NCI-H1417 treated with DMSO at 0.1 percent for 48 hours (cell line): Measurements from ENCODE around the gene HMX3.
"Not testable (repeated sequence)": the region's sequence is repeated elsewhere in the genome, so short reads cannot be mapped to it uniquely, and the experiment has no call there.

Experiments
- DNase-seq: peaks from one replicate; lab custom pipeline; 2025; lab: John Stamatoyannopoulos, UW

Gene HMX3

DNA sequence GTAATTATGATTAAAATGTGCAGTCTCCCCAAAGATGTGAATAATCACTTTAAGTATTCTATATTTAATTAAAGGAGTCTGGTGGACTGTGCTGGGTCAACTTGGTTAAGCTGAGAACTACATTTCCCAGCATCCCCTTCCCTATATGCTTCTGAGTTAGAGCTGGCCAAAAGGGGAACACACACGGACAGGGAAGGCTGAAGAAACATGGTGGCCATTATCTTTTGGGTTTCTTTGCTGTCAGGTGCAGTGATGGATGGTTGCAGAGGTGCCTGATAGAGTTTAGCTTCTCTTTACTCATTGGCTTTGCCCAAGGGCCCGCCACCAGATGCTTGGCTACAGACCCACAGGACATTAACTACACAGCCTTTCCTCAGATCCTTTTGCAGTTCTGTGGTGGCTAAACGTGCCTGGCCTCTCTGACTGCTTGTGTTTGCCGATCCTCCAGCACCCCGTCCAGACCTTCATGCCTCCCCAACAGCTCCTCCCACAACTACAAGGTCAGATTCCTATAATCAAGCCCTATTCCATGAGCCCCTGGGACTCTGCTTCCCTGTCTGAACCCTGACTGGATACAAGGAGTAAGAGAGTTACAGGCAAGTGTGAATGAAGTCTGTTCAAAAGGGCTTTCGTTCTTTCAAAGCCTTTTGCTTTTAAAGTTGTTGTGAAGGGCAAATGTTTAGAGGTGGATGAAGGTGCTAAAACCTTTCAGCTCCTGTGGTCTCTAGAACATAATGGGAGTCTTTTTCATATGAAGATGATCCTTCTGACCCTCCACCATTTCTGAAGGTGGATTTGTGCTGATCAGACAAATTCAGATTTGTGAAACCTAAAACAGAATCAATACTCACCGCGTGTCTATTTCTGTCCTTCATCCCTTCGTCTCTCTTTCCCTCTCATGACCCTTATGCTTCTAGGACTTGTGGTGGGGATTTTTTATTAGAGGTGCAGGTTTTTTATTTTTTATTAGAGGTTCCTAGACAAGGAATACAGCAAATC is 39.9 kb downstream of the HMX3 start:
- no peak for DNase-seq

DNA sequence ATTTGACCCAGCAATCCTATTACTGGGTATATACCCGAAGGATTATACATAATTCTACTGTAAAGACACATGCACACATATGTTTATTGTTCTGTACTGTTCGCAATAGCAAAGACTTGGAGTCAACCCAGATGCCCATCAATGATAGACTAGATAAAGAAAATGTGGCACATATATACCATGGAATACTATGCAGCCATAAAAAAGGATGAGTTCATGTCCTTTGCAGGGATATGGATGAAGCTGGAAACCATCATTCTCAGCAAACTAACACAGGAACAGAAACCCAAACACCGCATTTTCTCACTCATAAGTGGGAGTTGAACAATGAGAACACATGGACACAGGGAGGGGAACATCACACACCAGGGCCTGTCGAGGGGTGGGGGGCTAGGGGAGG is 42.6 kb downstream of the HMX3 start:
- not testable (repeated sequence) for DNase-seq

DNA sequence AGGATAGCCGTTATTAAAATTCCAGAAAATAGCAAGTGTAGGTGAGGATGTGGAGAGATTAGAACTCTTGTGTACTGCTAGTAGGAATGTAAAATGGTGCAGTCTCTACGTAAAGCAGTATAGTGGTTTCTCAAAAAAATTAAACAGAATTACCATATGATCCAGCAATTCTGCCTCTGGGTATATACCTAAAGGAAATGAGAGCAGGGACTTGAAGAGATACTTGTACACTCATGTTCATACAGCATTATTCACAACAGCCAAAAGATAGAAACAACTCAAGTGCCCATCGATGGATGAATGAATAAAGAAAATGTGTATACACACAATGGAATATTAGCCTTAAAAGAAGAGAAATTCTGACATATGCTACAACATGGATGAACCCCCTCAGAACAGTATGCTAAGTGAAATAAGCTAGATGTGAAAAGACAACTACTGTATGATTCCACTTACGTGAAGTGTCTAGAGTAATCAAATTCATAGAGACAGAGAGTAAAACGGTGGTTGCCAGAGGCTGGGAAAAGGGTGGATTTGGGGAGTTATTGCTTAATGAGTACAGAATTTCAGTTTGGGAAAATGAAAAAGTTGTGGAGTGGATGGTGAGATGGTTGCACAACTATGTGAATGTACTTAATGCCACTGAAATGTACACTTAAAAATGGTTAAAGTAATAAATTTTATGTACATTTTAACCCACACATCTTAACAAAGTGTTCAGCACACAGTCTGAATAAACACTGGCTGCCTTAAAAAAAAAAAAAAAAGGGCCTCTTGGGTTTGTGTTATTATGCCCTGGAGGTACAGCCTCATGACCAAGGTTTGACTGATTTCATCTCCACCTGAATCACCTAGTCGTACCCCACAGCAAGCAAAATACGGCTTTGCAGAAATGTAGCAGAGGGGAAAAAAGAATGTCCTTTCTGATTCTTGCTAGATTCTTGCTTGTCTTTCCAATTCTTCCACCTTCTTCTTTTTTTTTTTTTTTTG is 44.6 kb downstream of the HMX3 start:
- DNase-seq = no peak

DNA sequence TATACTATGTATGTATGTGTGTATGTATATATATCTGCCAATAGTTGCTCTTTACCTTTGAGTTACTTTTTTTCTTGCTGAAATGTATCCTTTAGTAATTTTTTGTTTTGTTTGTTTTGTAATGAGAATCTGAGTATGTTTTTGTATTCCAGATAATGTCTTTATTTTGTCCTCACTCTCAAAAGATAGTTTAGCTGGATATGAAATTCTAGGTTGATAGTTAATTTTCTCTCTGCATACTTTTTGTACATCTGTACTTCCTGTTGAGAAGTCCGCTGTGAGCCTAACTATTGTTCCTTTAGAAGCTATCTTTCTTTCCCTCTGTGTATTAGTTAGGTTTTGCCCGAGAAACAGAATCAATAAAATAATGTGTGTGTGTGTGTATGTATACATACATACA is 48.0 kb downstream of the HMX3 start:
- DNase-seq = no peak

DNA sequence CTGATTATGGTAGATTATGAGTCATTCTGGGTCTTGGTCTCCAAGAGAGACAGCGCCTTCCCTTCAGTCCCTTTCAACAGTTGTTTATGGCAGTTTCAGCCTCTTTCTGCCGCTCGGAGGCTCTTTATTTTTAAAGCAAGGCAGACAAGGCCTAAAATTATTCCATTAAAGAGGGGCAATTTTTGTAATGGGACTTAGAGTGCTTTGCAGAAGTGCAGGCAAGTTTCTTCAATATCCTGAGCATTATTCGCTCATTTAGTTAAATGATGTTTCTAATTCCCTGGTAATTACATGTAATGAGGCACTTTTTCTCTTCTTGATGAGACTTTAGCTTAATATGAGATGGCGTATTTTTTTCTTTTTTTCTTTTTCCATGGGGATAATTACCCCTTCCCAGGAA is 52.0 kb downstream of the HMX3 start:
- DNase-seq = no peak
